ENCODE results near the gene MAGOH. TPM values are rescaled to one million over a fixed set of nuclear protein-coding genes. Genes with fewer than 3 reads are reported as not detected.
"Not testable (repeated sequence)": the region's sequence is repeated elsewhere in the genome, so short reads cannot be mapped to it uniquely, and the experiment has no call there.

Gene MAGOH
- total and polyA plus RNA-seq, 2 donors (not counting 3 experiments of a cell fraction or from before 2014, with no cell fraction given): 25.9 to 60.1 TPM

GRCh38 chr1:53206735-53207379 lies 31.5 kb downstream of the MAGOH start:
- DNase-seq (ENCODE audit: low read depth, low spot score): no peak
- Histone ChIP-seq H4K20me1 (replicated peaks; ENCODE audit: control insufficient read depth, extremely low read depth, insufficient read depth, low read length) (no peaks in the 10 kb centered on the region), H3K4me3 (replicated peaks in 1 of 3; ENCODE audit: insufficient read depth in 1 of 3, low read depth in 1 of 3, low read length in 3 of 3) (no peak overlapping the region), H3K27ac (ENCODE audit: insufficient read depth, low read depth, low read length) (no peak overlapping the region), H3K4me2 (ENCODE audit: insufficient read depth, low read length) (no peak overlapping the region), H3K36me3 (ENCODE audit: control insufficient read depth in 2 of 2, extremely low read depth in 1 of 2, insufficient read depth in 2 of 2, low read length in 2 of 2) (peaks cover 9 to 20% of the 10 kb centered on the region in 2 experiments), H3K4me1 (ENCODE audit: control insufficient read depth, extremely low read depth, insufficient read depth, low read length) (no peaks in the 10 kb centered on the region), H3K9me3 (replicated peaks; ENCODE audit: control insufficient read depth, insufficient read depth, low read length) (no peaks in the 10 kb centered on the region), H3K79me2 (ENCODE audit: control insufficient read depth, insufficient read depth, low read length) (no peaks in the 10 kb centered on the region), H2AFZ (ENCODE audit: low read depth, low read length) (no peak overlapping the region), H3K9ac (replicated peaks; ENCODE audit: extremely low read depth, insufficient read depth, low read length) (no peak overlapping the region), H3K27me3 (ENCODE audit: control insufficient read depth in 2 of 2, insufficient read depth in 2 of 2, low read length in 2 of 2) (no peaks in the 10 kb centered on the region), H3K9me1 (replicated peaks; ENCODE audit: control insufficient read depth, extremely low read depth, insufficient read depth, low read length) (no peaks in the 10 kb centered on the region)
- no TSS peak for BruUV-seq (replicated peaks)
- ChIA-PET POLR2A (no interaction called here), CTCF (no interaction called here)
- intact Hi-C loops (cut with micrococcal nuclease) (no loop called here), dilution Hi-C loops (cut with MboI; ENCODE audit: extremely low pct_ligation_motif_present, low sequenced_read_pairs) (no loop called here)
- no peak for FAIRE-seq
- TF ChIP-seq POLR2A (IDR thresholded peaks at IDR 0.05; ENCODE audit: low read depth, low read length) (no peak), MYC (IDR thresholded peaks at IDR 0.05; ENCODE audit: low read depth, low read length) (no peak), GATA2 (IDR thresholded peaks at IDR 0.05; ENCODE audit: insufficient read depth, insufficient read length, low read depth, low read length) (no peak), POLR2AphosphoS5 (IDR thresholded peaks at IDR 0.05; ENCODE audit: insufficient read depth, low read depth, low read length) (no peak), EZH2 (IDR thresholded peaks at IDR 0.05; ENCODE audit: borderline replicate concordance, low read depth, low read length, severe bottlenecking) (no peak)
- TF ChIP-seq, protein P1, sequence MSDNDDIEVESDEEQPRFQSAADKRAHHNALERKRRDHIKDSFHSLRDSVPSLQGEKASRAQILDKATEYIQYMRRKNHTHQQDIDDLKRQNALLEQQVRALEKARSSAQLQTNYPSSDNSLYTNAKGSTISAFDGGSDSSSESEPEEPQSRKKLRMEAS (IDR thresholded peaks at IDR 0.05; ENCODE audit: insufficient read depth, insufficient read length): no peak
- TF ChIP-seq, protein P2, sequence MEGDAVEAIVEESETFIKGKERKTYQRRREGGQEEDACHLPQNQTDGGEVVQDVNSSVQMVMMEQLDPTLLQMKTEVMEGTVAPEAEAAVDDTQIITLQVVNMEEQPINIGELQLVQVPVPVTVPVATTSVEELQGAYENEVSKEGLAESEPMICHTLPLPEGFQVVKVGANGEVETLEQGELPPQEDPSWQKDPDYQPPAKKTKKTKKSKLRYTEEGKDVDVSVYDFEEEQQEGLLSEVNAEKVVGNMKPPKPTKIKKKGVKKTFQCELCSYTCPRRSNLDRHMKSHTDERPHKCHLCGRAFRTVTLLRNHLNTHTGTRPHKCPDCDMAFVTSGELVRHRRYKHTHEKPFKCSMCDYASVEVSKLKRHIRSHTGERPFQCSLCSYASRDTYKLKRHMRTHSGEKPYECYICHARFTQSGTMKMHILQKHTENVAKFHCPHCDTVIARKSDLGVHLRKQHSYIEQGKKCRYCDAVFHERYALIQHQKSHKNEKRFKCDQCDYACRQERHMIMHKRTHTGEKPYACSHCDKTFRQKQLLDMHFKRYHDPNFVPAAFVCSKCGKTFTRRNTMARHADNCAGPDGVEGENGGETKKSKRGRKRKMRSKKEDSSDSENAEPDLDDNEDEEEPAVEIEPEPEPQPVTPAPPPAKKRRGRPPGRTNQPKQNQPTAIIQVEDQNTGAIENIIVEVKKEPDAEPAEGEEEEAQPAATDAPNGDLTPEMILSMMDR (IDR thresholded peaks at IDR 0.05; ENCODE audit: extremely low read depth in 1 of 2, insufficient read depth in 1 of 2, low read depth in 1 of 2, low read length in 2 of 2): no peak

- H3K4me2 ChIP-seq (ENCODE audit: insufficient read depth, low read length); dilution Hi-C loops (cut with MboI; ENCODE audit: extremely low pct_ligation_motif_present, low sequenced_read_pairs); H3K4me3 ChIP-seq (replicated peaks in 1 of 3; ENCODE audit: insufficient read depth in 1 of 3, low read depth in 1 of 3, low read length in 3 of 3); H3K27ac ChIP-seq (ENCODE audit: insufficient read depth, low read depth, low read length); H4K20me1 ChIP-seq (replicated peaks; ENCODE audit: control insufficient read depth, extremely low read depth, insufficient read depth, low read length); H3K9me1 ChIP-seq (replicated peaks; ENCODE audit: control insufficient read depth, extremely low read depth, insufficient read depth, low read length); CTCF ChIA-PET; H3K9ac ChIP-seq (replicated peaks; ENCODE audit: extremely low read depth, insufficient read depth, low read length); FAIRE-seq; BruUV-seq (replicated peaks); intact Hi-C loops (cut with micrococcal nuclease); H2AFZ ChIP-seq (ENCODE audit: low read depth, low read length); H3K79me2 ChIP-seq (ENCODE audit: control insufficient read depth, insufficient read depth, low read length); H3K9me3 ChIP-seq (replicated peaks; ENCODE audit: control insufficient read depth, insufficient read depth, low read length); H3K4me1 ChIP-seq (ENCODE audit: control insufficient read depth, extremely low read depth, insufficient read depth, low read length); POLR2A ChIA-PET; H3K27me3 ChIP-seq (ENCODE audit: control insufficient read depth in 2 of 2, insufficient read depth in 2 of 2, low read length in 2 of 2); DNase-seq (ENCODE audit: low read depth, low spot score): not testable (repeated sequence)
- H3K36me3 ChIP-seq (ENCODE audit: control insufficient read depth in 2 of 2, extremely low read depth in 1 of 2, insufficient read depth in 2 of 2, low read length in 2 of 2): peaks cover 9 to 20% of the 10 kb centered on the region in 2 experiments
Observed at GRCh38 chr1:53206083-53206685, 32.1 kb downstream of the MAGOH start.

DNA sequence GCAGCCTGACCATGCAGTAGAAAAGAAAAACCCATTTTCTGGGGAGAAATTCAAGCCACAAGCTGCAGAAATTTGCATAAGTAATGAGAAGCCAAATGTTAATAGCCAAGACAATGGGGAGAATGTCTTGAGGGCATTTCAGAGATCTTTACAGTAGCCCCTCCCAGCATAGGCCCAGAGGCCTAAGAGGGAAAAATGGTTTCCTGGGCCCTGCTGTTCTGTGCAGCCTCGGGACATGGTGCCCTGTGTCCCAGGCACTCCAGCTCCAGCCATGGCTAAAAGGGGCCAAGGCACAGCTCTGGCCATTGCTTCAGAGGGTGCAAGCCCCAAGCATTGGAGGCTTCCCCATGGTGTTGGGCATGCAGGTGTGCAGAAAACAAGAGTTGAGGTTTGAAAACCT lies 32.8 kb downstream of the MAGOH start:
- peaks cover 6 to 15% of the 10 kb centered on the region in 2 experiments for H3K36me3 ChIP-seq (ENCODE audit: control insufficient read depth in 2 of 2, extremely low read depth in 1 of 2, insufficient read depth in 2 of 2, low read length in 2 of 2)
- not testable (repeated sequence) for H3K79me2 ChIP-seq (ENCODE audit: control insufficient read depth, insufficient read depth, low read length)

More for the DNA sequence above, 32.8 kb downstream of the MAGOH start:
- H4K20me1 ChIP-seq (replicated peaks; ENCODE audit: control insufficient read depth, extremely low read depth, insufficient read depth, low read length); H3K9ac ChIP-seq (replicated peaks; ENCODE audit: extremely low read depth, insufficient read depth, low read length); H3K4me3 ChIP-seq (replicated peaks in 1 of 3; ENCODE audit: insufficient read depth in 1 of 3, low read depth in 1 of 3, low read length in 3 of 3); H3K27ac ChIP-seq (ENCODE audit: insufficient read depth, low read depth, low read length); CTCF ChIA-PET; FAIRE-seq; intact Hi-C loops (cut with micrococcal nuclease); POLR2A ChIA-PET; H3K27me3 ChIP-seq (ENCODE audit: control insufficient read depth in 2 of 2, insufficient read depth in 2 of 2, low read length in 2 of 2); H3K9me3 ChIP-seq (replicated peaks; ENCODE audit: control insufficient read depth, insufficient read depth, low read length); DNase-seq (ENCODE audit: low read depth, low spot score); H3K9me1 ChIP-seq (replicated peaks; ENCODE audit: control insufficient read depth, extremely low read depth, insufficient read depth, low read length); H3K4me2 ChIP-seq (ENCODE audit: insufficient read depth, low read length); BruUV-seq (replicated peaks); H3K4me1 ChIP-seq (ENCODE audit: control insufficient read depth, extremely low read depth, insufficient read depth, low read length); dilution Hi-C loops (cut with MboI; ENCODE audit: extremely low pct_ligation_motif_present, low sequenced_read_pairs); H2AFZ ChIP-seq (ENCODE audit: low read depth, low read length): not testable (repeated sequence)
